ENCODE data around the gene TMEM169.

TMEM169 gene

GRCh38 chr2:216101109-216101508 is 19.4 kb downstream of the TMEM169 start (continued):
- TF ChIP-seq ZNF341 (tag by site-specific recombination; IDR thresholded peaks at IDR 0.05; ENCODE audit: low read depth): no peak
- no peak for TF ChIP-seq ZNF404 (tag by site-specific recombination; IDR thresholded peaks at IDR 0.05)
- no peak for TF ChIP-seq ZNF791 (tag by site-specific recombination; IDR thresholded peaks at IDR 0.05)
- no peak for TF ChIP-seq SP3 (tag by site-specific recombination; IDR thresholded peaks at IDR 0.05)
- no peak for TF ChIP-seq HOXA7 (CRISPR knock-in tag; IDR thresholded peaks at IDR 0.05; ENCODE audit: borderline replicate concordance)
- TF ChIP-seq ZNF660 (tag by site-specific recombination; IDR thresholded peaks at IDR 0.05): no peak
- no peak for TF ChIP-seq ZBTB6 (tag by site-specific recombination; IDR thresholded peaks at IDR 0.05)

- H3K27ac ChIP-seq (ENCODE audit: extremely low read depth, low read depth, low read length): no peak overlapping the region
- H3K4me3 ChIP-seq (ENCODE audit: low read depth, low read length): no peak overlapping the region
- ChIA-PET POLR2A (interaction anchor here (1.7 kb wide), 1 partner anchor 10 kb away, joined by 4 read pairs; no protein-coding TSS in a partner anchor), CTCF (interaction anchor here (2.4 kb wide), 1 partner anchor 11 kb away, joined by 12 read pairs; no protein-coding TSS in a partner anchor)
- no peaks in the 10 kb centered on the region for H3K36me3 ChIP-seq (ENCODE audit: control insufficient read depth in 2 of 2, insufficient read depth in 1 of 2, low read length in 2 of 2)
- H3K9me3 ChIP-seq (ENCODE audit: control insufficient read depth, insufficient read depth, low read depth, low read length): no peaks in the 10 kb centered on the region
- H3K4me1 ChIP-seq (ENCODE audit: control insufficient read depth, insufficient read depth, low read length): no peaks in the 10 kb centered on the region
- TF ChIP-seq ZNF449 (tag by site-specific recombination; IDR thresholded peaks at IDR 0.05) (no peak), OSR2 (tag by site-specific recombination; IDR thresholded peaks at IDR 0.05) (no peak), ZNF692 (tag by site-specific recombination; IDR thresholded peaks at IDR 0.05) (no peak), ZBTB10 (tag by site-specific recombination; IDR thresholded peaks at IDR 0.05) (no peak), ZNF48 (tag by site-specific recombination; IDR thresholded peaks at IDR 0.05) (no peak), REST (tag by site-specific recombination; IDR thresholded peaks at IDR 0.05) (no peak), SP3 (tag by site-specific recombination; IDR thresholded peaks at IDR 0.05) (no peak), ZBTB20 (tag by site-specific recombination; IDR thresholded peaks at IDR 0.05) (no peak), ZNF623 (tag by site-specific recombination; IDR thresholded peaks at IDR 0.05) (no peak), PBX3 (CRISPR knock-in tag; IDR thresholded peaks at IDR 0.05) (no peak), ZNF510 (tag by site-specific recombination; IDR thresholded peaks at IDR 0.05; ENCODE audit: insufficient replicate concordance) (no peak), ZNF37A (tag by site-specific recombination; IDR thresholded peaks at IDR 0.05) (no peak), KLF8 (tag by site-specific recombination; IDR thresholded peaks at IDR 0.05) (no peak)
Observed at GRCh38 chr2:216103213-216103612, 21.5 kb downstream of the TMEM169 start.

All from HEK293 (cell line).